Neural progenitor cell (in vitro differentiated cells): ENCODE results near the gene PREX1. TPM values are rescaled to one million over a fixed set of nuclear protein-coding genes. Genes with fewer than 3 reads are reported as not detected.

ENCODE experiments used
- DNase-seq: peaks from one replicate; pipeline ENCODE4 v3.0.0-alpha.2; 2016; ENCODE audit warnings: low spot score
- H2AFZ ChIP-seq: fragments of 200-600 bp; sonication (generic); replicated peaks from 2 replicates; pipeline ENCODE4 v1.6.1; 2016; ENCODE audit warnings: antibody characterized with exemption
- H3F3A ChIP-seq: fragments of 200-600 bp; sonication (generic); 2 replicates; pipeline ENCODE4 v1.6.1; 2016; ENCODE audit warnings: antibody characterized with exemption, low read depth
- H3K27ac ChIP-seq: fragments of 200-600 bp; sonication (generic); 2 replicates; pipeline ENCODE4 v1.5.1; 2016; ENCODE audit warnings: mild to moderate bottlenecking
- H3K27me3 ChIP-seq: fragments of 200-600 bp; sonication (generic); 2 replicates; pipeline ENCODE4 v1.6.1; 2016; ENCODE audit warnings: mild to moderate bottlenecking, moderate library complexity
- H3K36me3 ChIP-seq: fragments of 200-600 bp; sonication (generic); 2 replicates; pipeline ENCODE4 v1.5.1; 2016
- H3K4me1 ChIP-seq: fragments of 200-600 bp; sonication (generic); 2 replicates; pipeline ENCODE4 v1.6.1; 2016; ENCODE audit warnings: mixed run types
- H3K4me2 ChIP-seq: fragments of 200-600 bp; sonication (generic); 2 replicates; pipeline ENCODE4 v1.6.1; 2016
- H3K4me3 ChIP-seq: fragments of 200-600 bp; sonication (generic); 2 replicates; pipeline ENCODE4 v1.5.1; 2016
- H3K79me2 ChIP-seq: fragments of 200-600 bp; sonication (generic); 2 replicates; pipeline ENCODE4 v1.6.1; 2016; ENCODE audit warnings: low read depth
- H3K9ac ChIP-seq: fragments of 200-600 bp; sonication (generic); 2 replicates; pipeline ENCODE4 v1.6.1; 2016
- H3K9me3 ChIP-seq: fragments of 200-600 bp; sonication (generic); 2 replicates; pipeline ENCODE4 v1.5.1; 2016; ENCODE audit warnings: low read depth
- H4K20me1 ChIP-seq: fragments of 200-600 bp; sonication (generic); 2 replicates; pipeline ENCODE4 v1.6.1; 2016; ENCODE audit warnings: low read depth
- H3K27ac Mint-ChIP-seq: 3 replicates; pipeline ENCODE4 v1.8.0; 2021; ENCODE audit warnings: mixed read lengths
- H3K27me3 Mint-ChIP-seq: 2 replicates; pipeline ENCODE4 v1.8.0; 2022; ENCODE audit warnings: low read depth, mild to moderate bottlenecking, inconsistent platforms, moderate library complexity, mixed read lengths; ENCODE audit not compliant: insufficient read depth
- H3K36me3 Mint-ChIP-seq: 3 replicates; pipeline ENCODE4 v1.8.0; 2021; ENCODE audit warnings: mixed read lengths
- H3K4me1 Mint-ChIP-seq: 3 replicates; pipeline ENCODE4 v1.8.0; 2021; ENCODE audit warnings: mixed read lengths
- H3K4me3 Mint-ChIP-seq: 3 replicates; pipeline ENCODE4 v1.8.0; 2021; ENCODE audit warnings: mild to moderate bottlenecking, moderate library complexity, mixed read lengths
- H3K9me3 Mint-ChIP-seq: 3 replicates; pipeline ENCODE4 v1.8.0; 2020; ENCODE audit warnings: mixed read lengths
- CTCF ChIP-seq: fragments of 200-600 bp; sonication (generic); IDR thresholded peaks from 2 replicates; pipeline ENCODE4 v1.5.1; 2017; ENCODE audit warnings: antibody characterized with exemption, mild to moderate bottlenecking
- EZH2 ChIP-seq: fragments of 200-600 bp; sonication (generic); IDR thresholded peaks from 2 replicates; pipeline ENCODE4 v1.6.1; 2017; ENCODE audit warnings: antibody characterized with exemption, mild to moderate bottlenecking, moderate library complexity
- EZH2phosphoT487 ChIP-seq: fragments of 200-600 bp; sonication (generic); IDR thresholded peaks from 2 replicates; pipeline ENCODE4 v1.6.1; 2017; ENCODE audit warnings: antibody characterized with exemption
- total RNA-seq: library from RNA; depleted of rRNA; stranded (reverse); fragments of >200 nt; gene quantifications from 2 replicates; pipeline ENCODE4 v1.2.3, GENCODE V29; 2015; ENCODE audit warnings: low replicate concordance

The PREX1 gene
- total RNA-seq, 1 donor from 2014 or later, result 4.5 TPM

DNA sequence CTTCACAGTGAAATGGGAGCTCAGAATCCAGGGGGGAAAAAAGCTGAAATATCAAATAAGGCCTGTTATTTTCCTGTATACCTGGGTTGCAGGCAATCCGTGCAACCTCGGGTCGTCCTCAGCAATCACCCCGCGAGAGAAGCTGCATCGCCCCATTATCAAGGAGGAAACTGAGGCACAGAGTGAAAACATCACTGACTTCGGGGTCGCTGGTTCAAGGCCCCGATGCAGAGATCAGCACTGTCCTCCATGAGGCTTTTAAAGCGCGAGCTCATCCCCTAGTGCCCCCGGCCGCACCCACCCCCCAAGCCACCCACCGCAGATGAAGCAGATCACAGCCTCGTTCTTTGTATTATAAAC is 203.9 kb downstream of the PREX1 start:
- H3K27me3 ChIP-seq, result no peaks in the 10 kb centered on the region
- no peak overlapping the region for H3K27ac Mint-ChIP-seq
- H3F3A ChIP-seq, result no peaks in the 10 kb centered on the region
- DNase-seq, result no peak
- H3K9ac ChIP-seq, result no peak overlapping the region
- H3K9me3 ChIP-seq, result no peaks in the 10 kb centered on the region
- H3K4me1 Mint-ChIP-seq, result peaks cover 6% of the 10 kb centered on the region
- H3K4me1 ChIP-seq, result no peaks in the 10 kb centered on the region
- no peaks in the 10 kb centered on the region for H3K79me2 ChIP-seq
- no peak overlapping the region for H3K27ac ChIP-seq
- H3K36me3 Mint-ChIP-seq, result peaks cover 14% of the 10 kb centered on the region
- H4K20me1 ChIP-seq, result no peaks in the 10 kb centered on the region
- H3K27me3 Mint-ChIP-seq, result peaks cover 5% of the 10 kb centered on the region
- no peaks in the 10 kb centered on the region for H3K9me3 Mint-ChIP-seq
- no peak overlapping the region for H3K4me3 Mint-ChIP-seq
- no peak overlapping the region for H2AFZ ChIP-seq
- no peak for TF ChIP-seq EZH2phosphoT487
- H3K4me2 ChIP-seq, result no peak overlapping the region
- H3K36me3 ChIP-seq, result no peaks in the 10 kb centered on the region
- H3K4me3 ChIP-seq, result no peak overlapping the region

- Histone ChIP-seq H3K79me2 (no peaks in the 10 kb centered on the region), H3K4me2 (no peak overlapping the region), H3F3A (no peaks in the 10 kb centered on the region), H3K9me3 (no peaks in the 10 kb centered on the region), H3K9ac (no peak overlapping the region), H3K4me1 (no peaks in the 10 kb centered on the region), H4K20me1 (no peaks in the 10 kb centered on the region), H3K27ac (no peak overlapping the region), H3K4me3 (no peak overlapping the region), H3K27me3 (no peaks in the 10 kb centered on the region), H2AFZ (no peak overlapping the region), H3K36me3 (no peaks in the 10 kb centered on the region)
- Mint-ChIP-seq H3K4me3 (no peak overlapping the region), H3K36me3 (peaks cover 12% of the 10 kb centered on the region), H3K27me3 (peaks cover 5% of the 10 kb centered on the region), H3K4me1 (peaks cover 6% of the 10 kb centered on the region), H3K27ac (no peak overlapping the region), H3K9me3 (no peaks in the 10 kb centered on the region)
- TF ChIP-seq EZH2phosphoT487 (no peak), CTCF (no peak)
- no peak for DNase-seq
Measured at GRCh38 chr20:48623176-48623905, 204.5 kb downstream of the PREX1 start.

DNA sequence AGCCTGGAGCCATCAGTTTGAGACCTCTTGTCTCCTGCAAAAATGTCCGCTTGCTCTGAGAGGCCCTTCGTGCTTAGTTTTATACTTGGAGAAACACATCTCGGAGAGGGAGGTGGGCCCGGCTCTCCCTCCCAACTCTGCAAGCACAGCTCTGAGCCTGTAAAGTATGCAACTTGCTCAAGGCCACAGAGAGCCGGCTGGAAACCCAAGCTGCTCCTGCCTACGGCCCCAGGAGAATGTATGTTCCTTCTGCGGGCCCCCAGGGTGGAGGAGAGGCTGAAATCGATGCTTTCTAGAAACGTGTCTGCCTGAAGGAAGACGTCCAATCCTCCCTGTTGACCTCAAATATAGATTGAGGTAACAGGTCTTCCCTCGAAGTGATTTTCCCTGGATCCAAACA is 205.4 kb downstream of the PREX1 start:
- no peaks in the 10 kb centered on the region for H3K9me3 Mint-ChIP-seq
- Histone ChIP-seq H3K79me2 (no peaks in the 10 kb centered on the region), H4K20me1 (no peaks in the 10 kb centered on the region), H3K4me3 (no peak overlapping the region), H3K36me3 (no peaks in the 10 kb centered on the region), H3K9me3 (no peaks in the 10 kb centered on the region), H3K27me3 (no peaks in the 10 kb centered on the region), H3K4me1 (no peaks in the 10 kb centered on the region), H3K4me2 (no peak overlapping the region), H3F3A (no peaks in the 10 kb centered on the region), H2AFZ (no peak overlapping the region), H3K9ac (no peak overlapping the region), H3K27ac (no peak overlapping the region)
- no peak for DNase-seq
- no peak for TF ChIP-seq EZH2phosphoT487
- TF ChIP-seq EZH2, result no peak
- TF ChIP-seq CTCF, result no peak
- no peak overlapping the region for H3K27ac Mint-ChIP-seq
- peaks cover 5% of the 10 kb centered on the region for H3K27me3 Mint-ChIP-seq
- H3K4me3 Mint-ChIP-seq, result no peak overlapping the region
- H3K4me1 Mint-ChIP-seq, result peaks cover 6% of the 10 kb centered on the region
- H3K36me3 Mint-ChIP-seq, result peaks cover 12% of the 10 kb centered on the region

DNA sequence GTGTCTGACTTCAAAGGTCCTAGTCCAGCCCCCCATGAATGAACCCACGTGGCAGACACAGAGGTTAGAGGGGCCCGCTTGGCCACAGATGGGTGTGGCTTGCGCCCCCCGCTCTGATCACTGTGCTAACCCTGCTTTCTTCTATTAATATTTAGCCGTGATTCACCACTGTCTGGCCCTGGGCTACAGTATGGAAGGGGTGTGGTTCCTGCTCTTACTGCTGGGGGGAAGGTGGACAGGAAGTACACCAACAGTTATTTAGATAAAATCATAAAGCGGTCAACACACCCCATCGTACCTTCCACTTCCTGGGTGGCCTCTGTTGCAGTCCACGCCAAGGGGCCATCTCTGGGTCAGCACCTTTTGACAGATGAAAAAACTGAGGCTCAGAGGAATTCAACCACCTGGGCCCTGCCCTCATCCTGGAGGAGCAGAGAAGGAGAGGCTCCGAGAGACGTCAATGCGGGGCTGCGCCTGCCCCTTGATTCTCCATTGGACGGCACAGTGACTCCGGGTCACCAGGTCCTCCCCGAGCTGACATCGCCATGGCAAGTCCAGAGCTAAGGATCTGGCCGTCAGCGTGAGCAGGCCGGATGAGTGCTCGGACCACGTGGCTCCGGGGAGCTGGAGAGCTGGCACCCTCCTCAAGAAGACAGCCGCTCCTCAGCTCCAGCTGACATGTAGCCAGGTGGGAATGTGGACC is 206.3 kb downstream of the PREX1 start:
- H3K36me3 Mint-ChIP-seq, result peaks cover 10% of the 10 kb centered on the region
- H3K27me3 ChIP-seq, result no peaks in the 10 kb centered on the region
- H3K9me3 Mint-ChIP-seq, result no peaks in the 10 kb centered on the region
- H3K4me3 ChIP-seq, result no peak overlapping the region
- H3F3A ChIP-seq, result no peaks in the 10 kb centered on the region
- H3K27me3 Mint-ChIP-seq, result peaks cover 5% of the 10 kb centered on the region
- no peak overlapping the region for H3K27ac ChIP-seq
- no peak overlapping the region for H3K4me3 Mint-ChIP-seq
- H3K4me2 ChIP-seq, result no peak overlapping the region
- no peaks in the 10 kb centered on the region for H3K4me1 ChIP-seq
- peaks cover 6% of the 10 kb centered on the region for H3K4me1 Mint-ChIP-seq
- DNase-seq, result no peak
- no peaks in the 10 kb centered on the region for H3K9me3 ChIP-seq
- TF ChIP-seq EZH2phosphoT487 (no peak), EZH2 (no peak), CTCF (no peak)
- no peaks in the 10 kb centered on the region for H3K79me2 ChIP-seq
- H3K9ac ChIP-seq, result no peak overlapping the region
- no peak overlapping the region for H2AFZ ChIP-seq
- no peak overlapping the region for H3K27ac Mint-ChIP-seq
- H3K36me3 ChIP-seq, result no peaks in the 10 kb centered on the region
- no peaks in the 10 kb centered on the region for H4K20me1 ChIP-seq
